Activated CD4-positive, alpha-beta T cell treated with anti-CD3 and anti-CD28 coated beads, Interleukin-2, amount 50 U/mL, for 16 hours (primary cell): ENCODE results near the gene MALL.
"Not testable (repeated sequence)": the region's sequence is repeated elsewhere in the genome, so short reads cannot be mapped to it uniquely, and the experiment has no call there.

ENCODE experiments used
- DNase-seq: peaks from one replicate; pipeline ENCODE4 v3.0.0-alpha.2; 2020

MALL gene

DNA sequence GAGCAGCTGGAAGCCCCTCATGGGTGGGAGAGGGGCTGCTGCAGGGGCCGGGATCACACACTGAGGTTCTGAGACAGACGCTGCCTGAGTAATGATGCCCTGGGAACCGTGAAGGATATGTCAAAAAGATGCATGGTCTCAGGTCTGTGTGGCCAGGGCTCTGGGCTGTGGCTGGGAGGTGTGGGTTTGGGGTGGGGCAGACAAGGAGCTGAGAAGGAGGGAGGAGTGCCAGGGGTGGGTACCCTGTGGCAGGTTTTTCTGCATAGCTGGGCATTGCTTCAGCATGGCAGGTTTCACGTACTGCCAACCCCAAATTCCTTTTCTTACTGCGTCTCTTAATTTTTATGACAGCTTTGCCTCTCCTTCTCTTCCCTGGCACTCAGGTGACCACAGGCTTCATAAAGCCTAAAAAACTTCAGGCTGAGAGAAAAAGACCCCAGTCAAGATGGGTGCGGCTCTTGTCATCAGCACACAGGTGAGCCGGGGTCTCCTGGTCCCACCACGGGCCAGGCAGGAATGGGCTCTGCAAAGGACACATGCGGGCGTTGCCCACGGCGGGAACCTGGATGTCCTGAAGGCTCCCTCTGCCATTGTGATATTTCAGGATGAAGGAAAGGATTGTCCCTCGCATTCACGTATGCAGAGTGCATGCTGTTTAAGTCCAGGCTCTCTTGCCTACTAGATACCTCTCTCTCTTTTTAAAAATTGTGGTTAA lies 18.0 kb downstream of the MALL start:
- DNase-seq: no peak

DNA sequence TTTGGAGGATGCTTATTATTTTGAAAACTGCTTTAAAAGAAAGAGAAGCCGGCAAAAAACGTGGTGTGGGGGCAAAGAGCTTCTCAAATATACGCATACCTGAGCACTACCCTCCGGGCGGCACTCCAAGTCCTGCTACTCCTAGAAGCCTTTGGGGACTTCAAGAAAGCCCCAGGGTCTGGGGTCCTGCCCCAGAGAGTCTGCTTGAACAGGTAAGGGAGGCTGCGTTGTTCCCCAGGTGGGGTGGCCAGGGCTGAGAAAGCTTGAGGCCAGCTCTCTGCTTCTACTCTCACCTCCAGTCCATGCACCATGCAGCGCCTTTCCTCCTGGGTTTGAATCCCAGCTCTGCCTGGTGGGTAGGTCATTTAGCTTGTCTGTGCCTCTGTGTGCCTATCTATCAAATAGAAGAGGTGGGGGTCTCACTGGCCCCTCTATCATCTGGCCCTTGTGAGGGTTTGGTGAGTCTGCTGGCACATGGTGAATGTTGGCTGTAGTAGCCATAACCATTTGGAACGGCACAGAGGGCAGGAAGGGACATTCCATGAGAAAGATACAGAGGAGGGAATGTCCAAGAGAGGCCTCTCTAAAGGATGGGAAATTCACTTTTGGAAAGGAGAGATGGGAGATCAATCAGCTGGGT lies 19.5 kb downstream of the MALL start:
- DNase-seq: no peak

DNA sequence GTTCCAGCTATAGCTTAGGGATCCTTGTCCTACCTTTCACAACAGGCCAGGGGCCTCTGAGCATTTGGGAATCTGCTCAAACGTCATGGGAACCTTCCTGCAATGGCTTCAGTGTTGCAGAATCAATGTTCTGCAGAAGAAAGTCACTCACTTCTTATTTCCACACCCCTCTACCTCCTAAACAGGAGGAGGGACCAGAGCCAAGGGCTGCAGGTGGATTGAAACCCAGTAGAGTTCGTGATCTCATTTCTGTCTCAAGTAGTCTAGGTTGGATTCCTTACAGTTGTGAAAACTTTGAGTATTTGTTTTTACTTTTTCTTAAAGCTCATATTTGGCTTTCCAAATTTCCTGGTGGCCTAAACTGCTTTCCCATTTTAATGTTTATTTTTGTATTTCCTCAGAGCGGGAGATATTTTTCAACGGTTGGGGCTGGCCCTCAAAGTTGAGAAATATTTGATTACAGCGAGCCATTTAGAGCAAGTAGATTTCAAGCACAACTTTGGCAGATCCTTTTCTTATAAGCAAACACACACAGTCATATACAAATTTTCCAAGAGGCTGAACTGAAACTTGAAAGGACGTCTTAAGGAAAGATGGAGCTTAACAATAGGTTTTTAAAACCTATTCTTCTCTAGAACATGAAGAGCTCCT lies 20.6 kb downstream of the MALL start:
- not testable (repeated sequence) for DNase-seq

DNA sequence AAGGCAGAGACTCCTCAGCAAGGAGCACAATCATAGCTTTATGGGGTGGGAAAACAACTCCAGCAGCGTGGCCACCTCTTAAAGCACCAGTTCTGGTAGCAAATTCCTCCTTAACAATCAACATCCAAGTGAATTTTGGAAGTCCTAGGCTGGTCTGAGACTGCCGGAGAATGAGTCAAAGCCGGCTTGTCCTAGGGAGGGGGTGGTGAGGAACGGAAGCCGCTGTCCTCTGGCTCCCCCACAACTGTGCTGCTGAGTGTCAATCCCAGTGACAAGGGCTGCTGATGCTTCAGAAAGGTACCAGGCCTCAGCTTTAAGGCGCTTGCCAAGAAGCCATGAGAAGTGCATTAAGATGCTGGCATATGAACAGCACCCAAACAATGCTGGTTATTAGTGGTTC lies 21.7 kb downstream of the MALL start:
- DNase-seq: not testable (repeated sequence)

DNA sequence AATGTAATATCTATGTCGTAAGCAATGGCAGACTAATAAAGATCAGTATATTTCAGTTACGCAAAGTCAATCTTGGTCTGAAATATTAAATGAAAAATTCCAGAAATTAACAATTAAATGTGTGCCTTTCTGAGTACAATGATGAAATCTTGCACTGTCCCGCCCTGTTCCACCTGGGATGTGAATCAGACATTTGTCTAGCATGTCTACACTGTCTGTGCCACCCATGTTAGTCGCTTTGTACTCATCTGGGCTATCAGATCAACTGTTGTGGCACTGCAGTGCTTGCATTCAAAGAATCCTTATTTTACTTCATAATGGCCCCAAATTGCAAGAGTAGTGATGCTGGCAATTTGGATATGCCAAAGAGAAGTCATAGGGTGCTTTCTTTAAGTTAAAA lies 25.5 kb downstream of the MALL start:
- DNase-seq: not testable (repeated sequence)

DNA sequence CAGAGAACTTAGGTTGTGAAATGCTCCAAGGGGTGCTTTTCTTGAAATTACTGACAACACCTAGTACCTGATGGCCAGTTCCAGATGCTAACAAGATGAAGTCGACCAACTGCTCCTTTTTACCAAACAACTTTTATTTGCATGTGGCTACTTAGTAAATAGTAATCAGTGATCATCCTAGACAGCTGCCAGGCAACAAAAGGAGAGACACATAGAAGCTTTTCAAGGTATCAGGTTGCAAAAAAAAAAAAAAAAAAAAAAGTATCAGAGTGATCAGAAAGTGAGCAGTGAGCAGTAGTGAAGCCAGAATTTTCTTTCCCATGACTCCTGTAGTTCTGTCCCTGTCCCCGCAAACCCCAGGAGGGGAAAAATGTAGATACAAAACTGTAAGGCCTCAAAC lies 31.9 kb downstream of the MALL start:
- DNase-seq: not testable (repeated sequence)

DNA sequence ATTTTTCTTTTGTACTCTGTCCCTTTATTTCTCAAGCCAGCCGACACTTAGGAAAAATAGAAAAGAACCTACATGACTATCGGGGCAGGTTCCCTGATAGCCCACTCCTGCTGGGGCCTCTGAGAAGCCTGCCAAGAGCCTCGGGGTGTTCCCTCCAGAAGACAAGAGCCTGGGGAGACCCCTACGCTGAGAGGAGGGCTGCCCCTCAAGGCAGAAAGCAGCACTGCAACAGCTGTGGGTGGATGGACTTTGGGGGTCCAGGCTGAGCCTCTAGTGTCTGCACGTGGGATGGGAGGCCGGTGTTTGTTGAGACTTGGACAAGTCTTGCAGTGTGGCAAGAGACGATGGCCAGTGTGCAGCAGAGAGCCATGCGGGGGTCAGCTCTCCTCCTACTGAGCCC lies 32.5 kb downstream of the MALL start:
- DNase-seq: not testable (repeated sequence)

DNA sequence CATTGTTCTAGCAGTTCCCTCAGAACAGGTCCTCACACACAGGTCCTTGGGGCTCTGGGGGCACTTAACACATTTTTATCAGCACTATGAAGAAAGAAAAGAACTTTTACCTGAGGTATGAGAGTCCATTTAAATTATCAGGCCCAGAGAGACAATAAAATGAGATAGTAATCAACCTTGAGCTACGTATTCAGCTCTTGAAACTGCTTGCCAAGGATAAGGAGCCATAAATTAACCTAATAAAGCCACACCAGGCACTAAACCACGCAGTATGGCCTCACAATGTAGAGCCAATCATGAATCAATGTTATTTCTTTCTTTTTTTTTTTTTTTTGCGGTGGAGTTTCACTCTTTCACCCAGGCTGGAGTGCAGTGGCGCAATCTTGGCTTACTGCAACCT lies 37.5 kb downstream of the MALL start:
- not testable (repeated sequence) for DNase-seq

DNA sequence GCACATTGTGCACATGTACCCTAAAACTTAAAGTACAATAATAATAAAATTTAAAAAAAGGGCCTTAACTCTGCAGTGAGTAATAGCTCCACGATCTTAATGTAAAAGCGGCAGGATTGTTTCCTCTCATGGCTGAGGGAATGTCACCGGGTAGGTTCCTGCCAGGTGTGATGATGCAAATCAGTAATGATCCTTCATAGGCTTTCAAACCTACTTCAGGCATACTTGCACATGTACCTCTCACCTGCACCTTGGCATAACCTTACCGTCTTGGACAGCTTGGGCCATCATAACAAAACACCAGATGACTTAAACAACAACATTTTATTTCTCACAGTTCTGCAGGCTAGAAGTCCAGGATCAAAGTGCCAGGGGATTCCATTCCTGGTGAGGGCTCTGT lies 39.7 kb downstream of the MALL start:
- not testable (repeated sequence) for DNase-seq

DNA sequence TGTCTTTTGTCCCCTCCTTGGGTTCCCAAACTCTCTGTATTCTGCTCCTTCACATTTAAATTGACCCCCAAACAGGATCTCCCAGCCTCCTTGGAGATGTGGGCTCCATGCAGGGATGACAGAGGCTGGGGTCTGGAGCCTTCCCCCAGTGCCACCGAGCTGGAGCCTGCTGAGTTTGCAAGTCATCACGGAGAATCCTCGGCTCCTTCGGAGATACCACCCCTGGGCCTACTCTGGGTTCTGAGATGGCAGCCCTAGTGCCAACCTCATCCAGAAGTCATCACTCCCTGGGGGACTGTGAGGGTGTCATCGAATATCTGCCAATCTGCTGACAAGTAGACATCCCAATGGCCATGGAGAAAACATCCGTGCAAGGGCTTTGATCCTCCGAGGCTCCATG lies 45.8 kb downstream of the MALL start:
- DNase-seq: not testable (repeated sequence)

DNA sequence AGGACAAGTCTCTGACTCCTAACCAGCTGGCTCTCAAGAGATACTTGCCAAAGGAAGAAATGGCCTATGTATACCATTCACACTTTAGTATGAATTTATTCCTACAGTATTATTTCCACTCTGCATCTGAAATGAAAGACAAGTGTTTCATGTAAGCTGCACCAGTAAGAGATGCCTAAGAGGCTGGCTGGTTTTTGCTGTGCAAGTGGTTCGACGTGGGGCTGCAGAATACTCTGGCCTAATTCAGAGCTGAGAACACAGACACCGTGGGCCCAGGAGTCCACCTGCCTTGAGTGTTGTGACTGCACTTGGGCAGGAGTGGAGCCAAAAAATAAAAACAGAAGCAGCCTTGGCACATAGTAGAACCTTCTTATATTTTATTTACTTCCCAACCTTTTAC lies 47.5 kb downstream of the MALL start:
- DNase-seq: not testable (repeated sequence)

DNA sequence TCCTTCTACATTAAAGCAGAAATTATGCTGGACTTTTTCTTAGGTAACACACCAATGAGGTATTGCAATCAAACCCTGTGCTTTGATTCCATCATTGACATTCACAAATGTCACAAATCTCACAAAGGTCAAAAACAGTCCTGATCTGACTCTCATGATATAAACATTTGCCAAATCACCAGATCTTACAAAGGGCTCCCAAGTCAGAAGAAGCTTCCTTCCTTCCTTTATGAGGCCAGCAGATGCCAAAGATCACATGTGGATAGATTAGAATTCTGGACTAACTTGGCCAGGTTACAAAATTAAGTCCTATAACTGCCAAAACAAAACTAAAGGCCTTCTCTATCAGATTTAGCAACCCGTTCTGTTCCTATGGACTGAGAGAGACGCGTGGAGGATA lies 53.3 kb downstream of the MALL start:
- DNase-seq: not testable (repeated sequence)

DNA sequence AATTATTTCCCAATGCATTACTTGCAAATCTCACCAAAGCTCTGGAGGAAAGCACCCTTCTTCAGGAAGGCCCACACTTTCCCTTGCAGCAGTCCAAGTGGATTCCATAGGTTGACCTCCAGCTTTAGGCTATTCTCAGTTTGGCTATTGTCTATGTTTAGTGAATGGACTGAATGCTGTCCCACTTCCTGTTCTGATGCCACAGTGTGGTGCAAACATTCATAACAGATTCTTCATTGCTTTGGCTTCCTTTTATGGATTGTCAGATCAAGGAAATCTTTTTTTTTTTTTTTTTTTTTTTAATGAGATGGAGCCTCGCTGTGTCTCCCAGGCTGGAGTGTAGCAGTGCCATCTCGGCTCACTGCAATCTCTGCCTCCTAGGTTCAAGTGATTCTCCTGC lies 55.1 kb downstream of the MALL start:
- DNase-seq: not testable (repeated sequence)

DNA sequence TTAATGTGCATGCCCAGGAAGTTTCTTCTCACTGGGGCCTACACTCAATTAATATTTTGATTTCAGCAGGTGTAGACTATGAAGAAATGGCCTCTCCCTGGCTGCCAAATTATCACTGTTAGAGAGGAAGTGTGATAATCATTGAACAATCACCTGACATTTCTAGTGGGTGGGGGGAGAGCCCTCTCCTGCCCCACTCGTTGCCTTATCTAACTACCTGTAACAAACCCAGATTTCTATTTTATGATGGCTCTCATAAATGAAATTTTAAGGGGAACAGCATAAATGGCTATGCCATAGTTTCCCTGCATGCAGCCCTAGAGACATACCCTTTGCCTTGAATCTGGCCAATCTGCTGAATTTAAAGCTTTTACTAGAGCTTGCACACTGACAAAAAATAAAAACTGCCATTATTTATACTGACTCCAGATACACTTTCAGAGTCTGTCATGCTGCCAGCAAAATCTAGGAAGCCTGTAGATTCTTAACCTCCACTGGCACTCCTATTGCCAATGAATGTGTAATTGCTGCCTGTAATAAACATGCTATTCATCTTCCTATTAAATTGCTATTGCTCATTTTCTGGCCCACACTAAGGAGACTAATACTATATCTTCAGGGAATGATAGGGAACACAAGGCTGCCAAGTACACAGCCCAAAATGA lies 55.8 kb downstream of the MALL start:
- DNase-seq: not testable (repeated sequence)

DNA sequence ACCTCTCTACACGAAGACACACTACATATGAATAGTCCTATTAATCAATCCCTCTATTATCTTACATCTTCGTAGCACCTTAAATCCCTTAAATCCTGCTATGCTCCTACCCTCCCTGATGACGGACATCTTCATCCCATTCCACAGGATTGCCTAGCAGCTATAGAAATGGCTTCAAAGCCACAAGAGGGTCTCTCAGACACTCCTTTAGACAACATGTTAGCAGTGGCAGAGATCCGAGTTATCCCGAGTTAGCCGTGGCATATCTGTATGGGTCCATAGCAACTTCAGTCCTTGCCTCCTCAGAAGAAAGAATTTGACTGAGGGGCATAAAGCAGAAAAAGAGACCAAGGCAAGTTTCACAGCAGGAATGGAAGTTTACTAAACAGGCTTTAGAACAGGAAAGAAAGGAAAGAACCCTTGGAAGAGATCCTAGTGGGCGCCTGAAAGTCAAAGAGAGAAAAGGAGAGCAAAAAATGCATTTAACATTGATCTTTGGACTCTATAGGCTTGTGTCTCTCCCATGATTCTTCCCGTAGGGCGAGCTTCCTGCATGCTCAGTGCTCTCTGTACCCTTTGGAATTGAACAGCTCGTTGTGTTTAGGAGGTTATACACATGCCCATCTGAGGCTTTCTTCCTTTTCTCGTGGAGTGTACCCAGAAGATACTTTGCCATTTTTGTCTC lies 56.5 kb downstream of the MALL start:
- DNase-seq: not testable (repeated sequence)

DNA sequence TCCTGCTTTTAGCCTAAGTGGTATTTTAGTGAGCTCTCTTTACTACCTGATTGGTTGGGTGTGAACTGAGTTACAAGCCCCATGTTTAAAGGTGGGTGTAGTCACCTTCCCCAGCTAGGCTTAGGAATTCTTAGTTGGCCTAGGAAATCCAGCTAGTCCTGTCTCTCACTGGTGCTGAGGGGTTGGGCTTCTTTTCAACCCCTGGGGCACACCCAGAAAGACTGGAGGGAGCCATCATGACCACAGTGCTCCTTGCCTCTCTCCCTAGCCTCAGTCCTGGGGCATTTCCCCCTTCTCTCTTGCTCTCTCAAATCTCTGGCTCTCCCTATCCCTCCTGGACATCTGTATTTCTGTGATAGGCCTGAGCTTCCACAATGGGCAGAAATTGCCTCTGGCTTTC lies 57.6 kb downstream of the MALL start:
- not testable (repeated sequence) for DNase-seq

DNA sequence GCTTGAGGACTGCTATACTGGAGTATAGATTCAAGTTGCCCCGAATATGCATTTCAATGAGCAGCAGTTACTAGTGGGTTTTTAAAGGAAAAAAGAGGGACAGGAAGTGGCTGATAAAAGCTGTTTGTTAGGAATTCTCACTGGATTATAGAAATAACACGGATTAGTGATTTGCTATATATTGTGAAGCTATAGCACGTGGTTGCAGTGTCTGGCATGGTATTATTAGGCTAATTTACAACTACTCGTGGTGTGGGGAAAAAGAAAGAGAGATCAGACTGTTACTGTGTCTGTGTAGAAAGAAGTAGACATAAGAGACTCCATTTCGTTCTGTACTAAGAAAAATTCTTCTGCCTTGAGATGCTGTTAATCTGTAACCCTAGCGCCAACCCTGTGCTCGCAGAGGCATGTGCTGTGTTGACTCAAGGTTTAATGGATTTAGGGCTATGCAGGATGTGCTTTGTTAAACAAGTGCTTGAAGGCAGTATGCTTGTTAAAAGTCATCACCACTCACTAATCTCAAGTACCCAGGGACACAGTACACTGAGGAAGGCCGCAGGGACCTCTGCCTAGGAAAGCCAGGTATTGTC lies 59.7 kb downstream of the MALL start:
- DNase-seq: not testable (repeated sequence)

DNA sequence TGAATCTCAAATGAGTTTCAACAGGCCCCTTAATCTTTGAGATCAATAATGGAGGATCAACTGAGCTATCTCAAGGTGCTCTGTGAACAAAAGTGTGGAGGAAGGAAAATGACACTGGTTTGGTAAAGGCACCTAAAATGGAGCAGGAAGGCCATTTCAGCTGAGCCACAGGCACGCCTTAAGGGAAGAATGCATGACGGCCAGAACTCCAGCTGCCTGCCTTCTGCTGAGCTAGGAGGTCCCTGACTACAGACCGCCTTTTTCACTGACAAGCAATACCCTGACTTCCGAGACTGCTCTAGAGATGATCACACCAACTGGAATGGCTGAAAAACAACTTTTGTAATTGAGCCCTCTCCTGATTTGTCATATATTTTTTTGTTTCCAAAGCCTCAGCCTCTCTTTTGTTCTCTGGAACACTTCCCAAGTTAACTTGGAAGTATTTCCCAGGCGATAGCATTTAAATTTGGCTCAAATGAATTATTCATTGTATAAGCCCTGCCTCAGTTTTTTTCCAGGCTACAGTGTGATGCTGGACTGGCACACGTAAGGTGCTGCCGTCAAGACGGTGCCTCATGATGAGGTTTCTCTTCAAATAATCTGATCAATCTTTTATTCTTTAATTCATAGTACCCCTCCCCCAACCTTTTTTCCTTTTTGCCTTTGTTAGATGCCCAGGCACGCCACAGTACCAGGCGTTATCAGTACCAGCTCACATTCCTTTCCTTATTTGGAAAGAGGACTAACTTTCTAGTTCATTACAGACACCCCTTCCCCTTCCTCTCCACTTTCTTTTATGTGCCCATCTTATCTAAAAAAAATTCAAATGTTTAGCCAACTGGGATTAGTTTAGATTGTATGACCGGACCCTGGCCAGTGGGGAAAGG lies 60.9 kb downstream of the MALL start:
- DNase-seq: not testable (repeated sequence)

DNA sequence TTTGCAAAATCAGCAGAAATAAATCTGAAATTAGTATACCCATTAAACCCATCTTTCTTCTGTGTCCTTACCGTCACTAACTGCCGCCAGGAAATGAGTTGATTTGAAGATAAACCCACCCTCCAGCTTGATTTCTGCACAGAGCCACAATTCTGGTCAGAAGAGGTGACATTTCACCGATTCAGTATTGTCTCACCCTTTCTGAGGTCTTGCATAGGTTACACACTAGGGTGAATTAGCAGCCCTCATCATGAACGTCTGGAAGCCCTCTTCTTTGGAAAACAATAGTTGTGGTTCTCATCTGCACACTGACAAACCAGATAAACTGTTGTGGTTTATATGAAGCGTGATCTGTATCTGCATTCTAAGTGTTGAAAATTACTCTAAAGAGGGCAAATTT lies 61.9 kb downstream of the MALL start:
- not testable (repeated sequence) for DNase-seq

DNA sequence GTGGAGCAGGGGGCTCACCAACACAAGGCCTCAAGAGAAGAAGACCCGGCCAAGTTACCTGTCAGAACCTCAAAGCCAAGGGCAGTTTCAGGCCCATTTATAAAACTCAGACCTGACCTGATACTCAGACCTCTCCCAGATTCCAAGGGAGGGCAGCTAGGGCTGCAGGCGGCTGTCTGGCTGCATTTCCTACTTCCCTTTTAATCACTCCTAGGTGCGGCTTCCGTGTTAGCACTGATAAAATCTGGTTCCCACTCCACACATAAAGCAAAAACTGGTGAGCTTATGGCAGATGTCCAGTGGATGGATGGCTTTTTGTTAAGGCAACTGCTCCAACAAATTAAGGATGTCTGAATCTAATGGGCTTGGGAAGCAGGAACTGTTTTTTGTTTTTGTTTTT lies 63.5 kb downstream of the MALL start:
- DNase-seq: not testable (repeated sequence)

DNA sequence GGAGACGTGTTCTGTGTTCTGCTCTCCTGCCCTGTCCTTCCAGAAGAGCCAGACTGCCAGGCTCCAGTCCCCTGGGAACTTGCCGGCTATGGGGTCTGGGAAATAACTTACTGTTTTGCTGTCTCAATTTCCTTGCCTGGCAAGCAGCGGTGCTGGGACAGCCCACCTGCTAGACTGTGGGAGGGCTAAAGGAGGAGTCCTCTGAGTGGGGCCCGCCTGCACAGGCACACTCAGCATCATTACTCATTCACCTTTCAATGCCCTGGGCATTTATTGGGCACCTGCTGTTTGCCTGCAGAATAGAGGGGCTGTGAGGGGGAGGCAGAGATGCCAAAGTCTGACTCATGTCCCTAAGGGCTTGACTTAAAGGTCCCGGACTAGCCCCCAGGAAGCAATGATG lies 65.4 kb downstream of the MALL start:
- not testable (repeated sequence) for DNase-seq
